Cerebellar nuclear complex (tissue), 1 donor: ENCODE measurements around the gene HOXD3.

Source experiments
- DNase-seq, 2 experiments: peaks; one replicate each; lab custom pipeline; 2025; lab: John Stamatoyannopoulos, UW

Gene HOXD3

DNA sequence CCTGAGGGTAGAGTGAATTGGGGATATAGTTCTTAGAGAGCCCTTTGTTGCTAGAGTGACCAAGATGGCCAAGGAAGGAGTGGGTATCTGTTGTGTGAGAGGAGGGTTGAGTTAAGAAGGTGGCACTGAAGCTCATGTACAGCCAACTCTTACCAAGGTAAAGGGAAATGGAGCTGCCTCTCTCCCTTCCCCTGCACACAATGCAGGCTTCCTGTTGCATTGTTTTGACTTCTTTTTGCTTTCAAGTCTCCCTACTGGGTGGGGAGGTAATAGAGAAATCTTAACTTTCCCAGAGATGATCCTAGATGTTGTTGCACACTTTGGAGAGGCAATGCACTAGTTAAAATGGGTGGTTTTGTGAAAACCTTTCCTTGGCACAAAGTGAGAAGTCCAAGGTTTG lies 55.2 kb downstream of the HOXD3 start:
- no peak for DNase-seq

- DNase-seq, result no peak
Measured at GRCh38 chr2:176213406-176213805, 56.3 kb downstream of the HOXD3 start.
